Measurements from ENCODE around the gene PLEKHA7. TPM values are rescaled to one million over a fixed set of nuclear protein-coding genes. Genes with fewer than 3 reads are reported as not detected.

The PLEKHA7 gene
- polyA plus RNA-seq, 1 of the 3 experiments (the other 2 are of a cell fraction), result 0.12 TPM

- POLR2A ChIA-PET, result no interaction called here
- Histone ChIP-seq H4K20me1 (ENCODE audit: insufficient read depth) (no peaks in the 10 kb centered on the region), H3K4me3 (ENCODE audit: low read depth in 2 of 2, low read length in 1 of 2) (no peak overlapping the region), H3K9me2 (no peaks in the 10 kb centered on the region), H3K27ac (ENCODE audit: low read depth in 2 of 2, low read length in 1 of 2) (no peak overlapping the region), H3K79me2 (ENCODE audit: insufficient read depth) (no peaks in the 10 kb centered on the region), H3F3A (replicated peaks; ENCODE audit: insufficient read depth) (no peaks in the 10 kb centered on the region), H3K4me2 (no peak overlapping the region), H3K9ac (no peak overlapping the region), H3K27me3 (ENCODE audit: insufficient read depth) (no peaks in the 10 kb centered on the region; the same call in 1 of the 2 replicates), H2AFZ (ENCODE audit: low read depth) (no peak overlapping the region), H3K36me3 (replicated peaks in 1 of 2; ENCODE audit: control insufficient read depth in 1 of 2, insufficient read depth in 2 of 2, low read length in 1 of 2) (no peaks in the 10 kb centered on the region), H3K4me1 (ENCODE audit: control insufficient read depth in 1 of 2, insufficient read depth in 2 of 2, low read depth in 1 of 2, low read length in 1 of 2) (peaks cover 0 to 17% of the 10 kb centered on the region in 2 experiments; a peak in 1 of 4 replicates), H3K9me3 (no peaks in the 10 kb centered on the region)
- TF ChIP-seq SIN3A (IDR thresholded peaks at IDR 0.05; ENCODE audit: borderline replicate concordance, low read depth, low read length), result no peak
- TF ChIP-seq FOXJ3 (CRISPR knock-in tag; IDR thresholded peaks at IDR 0.05), result no peak
- TF ChIP-seq, protein P1, sequence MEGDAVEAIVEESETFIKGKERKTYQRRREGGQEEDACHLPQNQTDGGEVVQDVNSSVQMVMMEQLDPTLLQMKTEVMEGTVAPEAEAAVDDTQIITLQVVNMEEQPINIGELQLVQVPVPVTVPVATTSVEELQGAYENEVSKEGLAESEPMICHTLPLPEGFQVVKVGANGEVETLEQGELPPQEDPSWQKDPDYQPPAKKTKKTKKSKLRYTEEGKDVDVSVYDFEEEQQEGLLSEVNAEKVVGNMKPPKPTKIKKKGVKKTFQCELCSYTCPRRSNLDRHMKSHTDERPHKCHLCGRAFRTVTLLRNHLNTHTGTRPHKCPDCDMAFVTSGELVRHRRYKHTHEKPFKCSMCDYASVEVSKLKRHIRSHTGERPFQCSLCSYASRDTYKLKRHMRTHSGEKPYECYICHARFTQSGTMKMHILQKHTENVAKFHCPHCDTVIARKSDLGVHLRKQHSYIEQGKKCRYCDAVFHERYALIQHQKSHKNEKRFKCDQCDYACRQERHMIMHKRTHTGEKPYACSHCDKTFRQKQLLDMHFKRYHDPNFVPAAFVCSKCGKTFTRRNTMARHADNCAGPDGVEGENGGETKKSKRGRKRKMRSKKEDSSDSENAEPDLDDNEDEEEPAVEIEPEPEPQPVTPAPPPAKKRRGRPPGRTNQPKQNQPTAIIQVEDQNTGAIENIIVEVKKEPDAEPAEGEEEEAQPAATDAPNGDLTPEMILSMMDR (IDR thresholded peaks at IDR 0.05), result no peak
- no peak for TF ChIP-seq POLR2AphosphoS5 (IDR thresholded peaks at IDR 0.05; ENCODE audit: low read depth, low read length)
- TF ChIP-seq MEF2A (IDR thresholded peaks at IDR 0.05; ENCODE audit: borderline replicate concordance, low read depth), result no peak
- TF ChIP-seq, protein P2, sequence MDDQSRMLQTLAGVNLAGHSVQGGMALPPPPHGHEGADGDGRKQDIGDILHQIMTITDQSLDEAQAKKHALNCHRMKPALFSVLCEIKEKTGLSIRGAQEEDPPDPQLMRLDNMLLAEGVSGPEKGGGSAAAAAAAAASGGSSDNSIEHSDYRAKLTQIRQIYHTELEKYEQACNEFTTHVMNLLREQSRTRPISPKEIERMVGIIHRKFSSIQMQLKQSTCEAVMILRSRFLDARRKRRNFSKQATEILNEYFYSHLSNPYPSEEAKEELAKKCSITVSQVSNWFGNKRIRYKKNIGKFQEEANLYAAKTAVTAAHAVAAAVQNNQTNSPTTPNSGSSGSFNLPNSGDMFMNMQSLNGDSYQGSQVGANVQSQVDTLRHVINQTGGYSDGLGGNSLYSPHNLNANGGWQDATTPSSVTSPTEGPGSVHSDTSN (IDR thresholded peaks at IDR 0.05), result no peak
- no peak for TF ChIP-seq MAX (IDR thresholded peaks at IDR 0.05; ENCODE audit: low read depth)
- no peak for TF ChIP-seq ELF1 (IDR thresholded peaks at IDR 0.05)
- TF ChIP-seq, protein P3, sequence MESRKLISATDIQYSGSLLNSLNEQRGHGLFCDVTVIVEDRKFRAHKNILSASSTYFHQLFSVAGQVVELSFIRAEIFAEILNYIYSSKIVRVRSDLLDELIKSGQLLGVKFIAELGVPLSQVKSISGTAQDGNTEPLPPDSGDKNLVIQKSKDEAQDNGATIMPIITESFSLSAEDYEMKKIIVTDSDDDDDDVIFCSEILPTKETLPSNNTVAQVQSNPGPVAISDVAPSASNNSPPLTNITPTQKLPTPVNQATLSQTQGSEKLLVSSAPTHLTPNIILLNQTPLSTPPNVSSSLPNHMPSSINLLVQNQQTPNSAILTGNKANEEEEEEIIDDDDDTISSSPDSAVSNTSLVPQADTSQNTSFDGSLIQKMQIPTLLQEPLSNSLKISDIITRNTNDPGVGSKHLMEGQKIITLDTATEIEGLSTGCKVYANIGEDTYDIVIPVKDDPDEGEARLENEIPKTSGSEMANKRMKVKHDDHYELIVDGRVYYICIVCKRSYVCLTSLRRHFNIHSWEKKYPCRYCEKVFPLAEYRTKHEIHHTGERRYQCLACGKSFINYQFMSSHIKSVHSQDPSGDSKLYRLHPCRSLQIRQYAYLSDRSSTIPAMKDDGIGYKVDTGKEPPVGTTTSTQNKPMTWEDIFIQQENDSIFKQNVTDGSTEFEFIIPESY (IDR thresholded peaks at IDR 0.05; ENCODE audit: borderline replicate concordance, low read depth), result no peak
- TF ChIP-seq NRF1 (IDR thresholded peaks at IDR 0.05; ENCODE audit: low read depth, low read length), result no peak
- TF ChIP-seq IRF3 (IDR thresholded peaks at IDR 0.05; ENCODE audit: low read depth, low read length), result no peak
- no peak for TF ChIP-seq YY1 (IDR thresholded peaks at IDR 0.05; ENCODE audit: low read depth)
- TF ChIP-seq MXI1 (IDR thresholded peaks at IDR 0.05; ENCODE audit: low read depth, low read length), result no peak
- TF ChIP-seq, protein P4, sequence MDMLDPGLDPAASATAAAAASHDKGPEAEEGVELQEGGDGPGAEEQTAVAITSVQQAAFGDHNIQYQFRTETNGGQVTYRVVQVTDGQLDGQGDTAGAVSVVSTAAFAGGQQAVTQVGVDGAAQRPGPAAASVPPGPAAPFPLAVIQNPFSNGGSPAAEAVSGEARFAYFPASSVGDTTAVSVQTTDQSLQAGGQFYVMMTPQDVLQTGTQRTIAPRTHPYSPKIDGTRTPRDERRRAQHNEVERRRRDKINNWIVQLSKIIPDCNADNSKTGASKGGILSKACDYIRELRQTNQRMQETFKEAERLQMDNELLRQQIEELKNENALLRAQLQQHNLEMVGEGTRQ (IDR thresholded peaks at IDR 0.05; ENCODE audit: borderline replicate concordance, low read depth, low read length), result no peak
- TF ChIP-seq TAF1 (IDR thresholded peaks at IDR 0.05; ENCODE audit: borderline replicate concordance, low read depth, low read length), result no peak
- TF ChIP-seq RXRA (IDR thresholded peaks at IDR 0.05; ENCODE audit: borderline replicate concordance, low read depth), result no peak
- no peak for TF ChIP-seq GABPA (IDR thresholded peaks at IDR 0.05; ENCODE audit: low read depth)
- no peak for TF ChIP-seq RAD21 (IDR thresholded peaks at IDR 0.05; ENCODE audit: low read length)
- WGBS (ENCODE audit: low lambda C conversion rate), result 5% methylated on average over 2 of the region's 2 CpGs
- DNase-seq, result no peak
- CTCF ChIA-PET, result interaction anchor here (0.9 to 1.1 kb wide), 2 partner anchors 69 to 91 kb away, joined by 3 read pairs; no protein-coding TSS in a partner anchor
These were observed 160.4 kb downstream of the PLEKHA7 start for GRCh38 chr11:16853859-16854258.
